GM12878 (cell line): ENCODE results near the gene ABCC1. TPM values are rescaled to one million over a fixed set of nuclear protein-coding genes. Genes with fewer than 3 reads are reported as not detected.

Source experiments
- ATAC-seq: fragments of 200-7000 bp; cut with Tn5 transposase; 3 replicates; pipeline ENCODE4 v1.9.1; 2020; ENCODE audit warnings: mild to moderate bottlenecking, moderate library complexity
- BruUV-seq: library from RNA; stranded (reverse); fragments of 400-500 nt; replicated peaks from 2 replicates; lab custom pipeline; 2021; lab: Mats Ljungman, UMichigan
- CTCF ChIA-PET: fragments of 300-600 bp; sonication (Branson Sonifier 250); formaldehyde crosslinking; extraction: SDS; loops from one replicate; lab custom pipeline; 2021; ENCODE audit warnings: inconsistent platforms; lab: Yijun Ruan, JAX
- POLR2A ChIA-PET: fragments of 350-600 bp; formaldehyde crosslinking; extraction: SDS; loops from one replicate; lab custom pipeline; 2021; ENCODE audit warnings: inconsistent platforms; lab: Charles Lee
- RAD21 ChIA-PET: fragments of 300-600 bp; sonication (Branson Sonifier 250); formaldehyde crosslinking; loops from one replicate; lab custom pipeline; 2023; ENCODE audit warnings: antibody characterized with exemption; ENCODE audit not compliant: unreplicated experiment; lab: Charles Lee
- SMC1A ChIA-PET: fragments of 300-600 bp; sonication (Branson Sonifier 250); formaldehyde crosslinking; loops from one replicate; lab custom pipeline; 2023; ENCODE audit not compliant: unreplicated experiment, uncharacterized antibody; lab: Charles Lee
- DNase-seq: peaks from one replicate; pipeline ENCODE4 v3.0.0-alpha.2; 2011; ENCODE audit warnings: low read depth, low spot score
- FAIRE-seq: peaks from 3 replicates; lab custom pipeline; 2011; peaks lifted over from hg19 to GRCh38; lab: Jason Lieb, UNC
- H2AFZ ChIP-seq: 2 replicates; pipeline ENCODE4 v1.6.0; 2011; ENCODE audit warnings: low read depth, low read length, control low read depth; ENCODE audit not compliant: control insufficient read depth
- H3K27ac ChIP-seq: 2 replicates; pipeline ENCODE4 v1.5.1; 2011; ENCODE audit warnings: control low read depth; ENCODE audit not compliant: control insufficient read depth, insufficient read depth
- H3K27me3 ChIP-seq, 2 experiments: replicated peaks in 1 of 2; 2 replicates each; pipeline versions ENCODE4 v1.6.0 to v1.6.1; 2011; ENCODE audit warnings: low read length in 1 of 2; ENCODE audit not compliant: control insufficient read depth in 2 of 2, insufficient read depth in 2 of 2
- H3K36me3 ChIP-seq, 2 experiments: 2 replicates each; pipeline ENCODE4 v1.5.1; 2011; ENCODE audit warnings: low read length in 1 of 2; ENCODE audit not compliant: control insufficient read depth in 2 of 2, insufficient read depth in 2 of 2
- H3K4me1 ChIP-seq: 2 replicates; pipeline ENCODE4 v1.6.1; 2011; ENCODE audit warnings: mild to moderate bottlenecking, low read length, moderate library complexity, mixed read lengths; ENCODE audit not compliant: control insufficient read depth, insufficient read depth
- H3K4me2 ChIP-seq: 2 replicates; pipeline ENCODE4 v1.6.0; 2011; ENCODE audit warnings: control low read depth; ENCODE audit not compliant: control insufficient read depth, insufficient read depth
- H3K4me3 ChIP-seq: fragments of 200-600 bp; sonication (generic); 2 replicates; pipeline ENCODE4 v1.5.1; 2016
- H3K79me2 ChIP-seq: 2 replicates; pipeline ENCODE4 v1.6.0; 2011; ENCODE audit warnings: low read length; ENCODE audit not compliant: control insufficient read depth, insufficient read depth
- H3K9ac ChIP-seq: 2 replicates; pipeline ENCODE4 v1.8.0; 2011; ENCODE audit warnings: low read length, control low read depth, mixed read lengths; ENCODE audit not compliant: control insufficient read depth, insufficient read depth
- H3K9me3 ChIP-seq: replicated peaks from 3 replicates; pipeline ENCODE4 v1.5.1; 2011; ENCODE audit warnings: mild to moderate bottlenecking, low read length; ENCODE audit not compliant: control insufficient read depth, insufficient read depth
- H4K20me1 ChIP-seq: 2 replicates; pipeline ENCODE4 v1.6.0; 2011; ENCODE audit not compliant: control insufficient read depth, insufficient read depth
- EGR1 ChIP-seq, 2 experiments: IDR thresholded peaks; 1 replicate in 1 of 2; 2 replicates in 1 of 2; pipeline ENCODE4 v1.6.1; 2011 to 2012; ENCODE audit warnings: low read depth in 2 of 2, low read length in 2 of 2, borderline replicate concordance in 1 of 2, mild to moderate bottlenecking in 1 of 2, moderate library complexity in 1 of 2
- IRF5 ChIP-seq: fragments of 450-650 bp; IDR thresholded peaks from 2 replicates; pipeline ENCODE4 v1.6.1; 2017; ENCODE audit warnings: borderline replicate concordance
- MTA3 ChIP-seq: IDR thresholded peaks from 2 replicates; pipeline ENCODE4 v1.6.1; 2012; ENCODE audit warnings: low read length, inconsistent platforms, borderline replicate concordance
- NR2F1 ChIP-seq: fragments of 450-650 bp; conservative IDR thresholded peaks from 2 replicates; pipeline ENCODE4 v1.6.1; 2017; ENCODE audit warnings: mild to moderate bottlenecking
- POLR2AphosphoS5 ChIP-seq: IDR thresholded peaks from 2 replicates; pipeline ENCODE4 v1.6.1; 2011; ENCODE audit warnings: mild to moderate bottlenecking, low read length, inconsistent platforms
- RELA ChIP-seq: fragments of 450-650 bp; IDR thresholded peaks from 2 replicates; pipeline ENCODE4 v1.8.0; 2014; ENCODE audit warnings: borderline replicate concordance; ENCODE audit not compliant: partially characterized antibody
- RUNX3 ChIP-seq: IDR thresholded peaks from 2 replicates; pipeline ENCODE4 v1.6.1; 2012; ENCODE audit warnings: low read length, inconsistent platforms
- SKIL ChIP-seq: fragments of 450-650 bp; IDR thresholded peaks from 2 replicates; pipeline ENCODE4 v1.6.1; 2017; ENCODE audit warnings: mild to moderate bottlenecking, low read depth, inconsistent platforms; ENCODE audit not compliant: poor library complexity, severe bottlenecking
- SREBF2 ChIP-seq: IDR thresholded peaks from 2 replicates; pipeline ENCODE4 v1.6.1; 2012; ENCODE audit warnings: mild to moderate bottlenecking, low read length
- TARDBP ChIP-seq: IDR thresholded peaks from 2 replicates; pipeline ENCODE4 v1.6.1; 2016; ENCODE audit warnings: borderline replicate concordance
- YBX1 ChIP-seq: fragments of 450-650 bp; IDR thresholded peaks from 2 replicates; pipeline ENCODE4 v1.6.1; 2016; ENCODE audit warnings: antibody characterized with exemption
- ZBED1 ChIP-seq: IDR thresholded peaks from 2 replicates; pipeline ENCODE4 v1.6.1; 2016; ENCODE audit warnings: borderline replicate concordance
- ZNF274 ChIP-seq: IDR thresholded peaks from one replicate; pipeline ENCODE4 v1.8.0; 2011; ENCODE audit not compliant: insufficient read length, insufficient read depth
- WGBS: methylation state at CpG from one replicate; pipeline ENCODE4 v1.1.6; 2016; ENCODE audit warnings: low lambda C conversion rate; ENCODE audit not compliant: insufficient replicate concordance, insufficient coverage; ENCODE audit errors: missing lambda C conversion rate; 5-methylcytosine and 5-hydroxymethylcytosine counted together
- in situ Hi-C: fragments of 300-500 bp; cut with MboI; formaldehyde crosslinking; loops from 9 replicates; pipeline ENCODE4 v1.14.3; 2018; ENCODE audit warnings: mixed read lengths
- intact Hi-C: fragments of 100-400 bp; cut with micrococcal nuclease; formaldehyde crosslinking; loops from one replicate; pipeline ENCODE4 v1.14.2; 2022; ENCODE audit not compliant: unreplicated experiment
- polyA plus RNA-seq, 11 experiments: library from polyadenylated mRNA; depleted of rRNA in 4 of 11; unstranded in 6 of 11; stranded (reverse) in 5 of 11; fragments of >200 nt; fragmentation: Nextera tagmentation in 4 of 11; fragmentation: Illumina TruSeq in 1 of 11; extraction: Ambion mirVana in 4 of 11; extraction: Trizol in 1 of 11; gene quantifications; 1 replicate in 1 of 11; 2 replicates in 10 of 11; pipeline versions ENCODE4 v1.2.1 to v1.2.3, GENCODE V29; 2011 to 2016; ENCODE audit warnings: inconsistent platforms in 2 of 11, missing spikeins in 2 of 11, low read depth in 1 of 11
- total RNA-seq, 4 experiments: library from RNA; depleted of rRNA in 3 of 4; stranded (reverse); fragments of >200 nt in 3 of 4; fragmentation: Illumina TruSeq in 1 of 4; extraction: Trizol in 1 of 4; gene quantifications; 2 replicates each; pipeline versions ENCODE4 v1.2.1 to v1.2.3, GENCODE V29; 2013 to 2021

ABCC1 gene
- total and polyA plus RNA-seq, 10 of the 15 experiments (the other 5 are each of a cell fraction or from before 2014, with no cell fraction given) = 3.2 to 44.6 (median 14.5) TPM

- CTCF ChIA-PET = no interaction called here
These were observed 160.7 kb downstream of the ABCC1 start for GRCh38 chr16:16110111-16110490.

GRCh38 chr16:16111639-16112038 lies 162.2 kb downstream of the ABCC1 start:
- H3K4me3 ChIP-seq = no peak overlapping the region
- H3K9ac ChIP-seq = no peak overlapping the region
- peaks cover 2% of the 10 kb centered on the region; the same call in 1 of the 3 replicates for H3K9me3 ChIP-seq
- SMC1A ChIA-PET = interaction anchor here (0.5 kb wide), 1 partner anchor 56 kb away, joined by 3 read pairs; no protein-coding TSS in a partner anchor
- DNase-seq = no peak
- H3K79me2 ChIP-seq = no peaks in the 10 kb centered on the region
- intact Hi-C loops = no loop called here
- no peaks in the 10 kb centered on the region for H4K20me1 ChIP-seq
- no peak for ATAC-seq
- in situ Hi-C loops = no loop called here
- RAD21 ChIA-PET = no interaction called here
- no TSS peak for BruUV-seq
- H3K4me2 ChIP-seq = no peak overlapping the region
- WGBS = 95% methylated on average over 4 of the region's 4 CpGs
- no peaks in the 10 kb centered on the region for H3K4me1 ChIP-seq
- TF ChIP-seq RUNX3 (no peak), POLR2AphosphoS5 (no peak), MTA3 (no peak), ZBED1 (no peak), SREBF2 (no peak), SKIL (no peak), TARDBP (no peak), NR2F1 (no peak), YBX1 (no peak)
- peaks cover 22 to 42% of the 10 kb centered on the region in 2 experiments for H3K36me3 ChIP-seq
- POLR2A ChIA-PET = no interaction called here
- no peaks in the 10 kb centered on the region for H3K27me3 ChIP-seq
- FAIRE-seq = no peak
- CTCF ChIA-PET = no interaction called here
- H3K27ac ChIP-seq = no peak overlapping the region
- H2AFZ ChIP-seq = no peak overlapping the region

More at GRCh38 chr16:16110111-16110490, 160.7 kb downstream of the ABCC1 start:
- Histone ChIP-seq H2AFZ (no peak overlapping the region), H3K79me2 (no peaks in the 10 kb centered on the region), H3K9ac (no peak overlapping the region), H3K27me3 (no peaks in the 10 kb centered on the region), H3K27ac (no peak overlapping the region), H3K9me3 (peaks cover 1% of the 10 kb centered on the region; the same call in 1 of the 3 replicates), H3K36me3 (peaks cover 24 to 40% of the 10 kb centered on the region in 2 experiments), H3K4me2 (no peak overlapping the region), H4K20me1 (no peaks in the 10 kb centered on the region), H3K4me1 (no peaks in the 10 kb centered on the region), H3K4me3 (no peak overlapping the region)
- in situ Hi-C loops = no loop called here
- ChIA-PET RAD21 (interaction anchor here (0.6 kb wide), 1 partner anchor 22 kb away, joined by 3 read pairs; no protein-coding TSS in a partner anchor), SMC1A (no interaction called here), POLR2A (no interaction called here)
- DNase-seq = no peak
- BruUV-seq = no TSS peak
- intact Hi-C loops = no loop called here
- FAIRE-seq = no peak
- 97% methylated on average over 9 of the region's 9 CpGs for WGBS
- ATAC-seq = no peak
- TF ChIP-seq RELA (no peak), ZNF274 (no peak), EGR1 (IDR thresholded peaks at IDR 0.05; ENCODE audit: borderline replicate concordance in 1 of 2, low read depth in 2 of 2, low read length in 2 of 2) (no peak), IRF5 (no peak)
